ENCODE data around the gene SCPEP1.

- TF ChIP-seq CTCF (IDR thresholded peaks at IDR 0.05) (no peak), POLR2A (IDR thresholded peaks at IDR 0.05) (no peak)
Observed at GRCh38 chr17:56982312-56982711, 4.4 kb downstream of the SCPEP1 start.
